Measurements from ENCODE around the gene CNTN2. TPM values are rescaled to one million over a fixed set of nuclear protein-coding genes. Genes with fewer than 3 reads are reported as not detected.

Gene CNTN2
- total RNA-seq, 2 donors from 2014 or later = 0.13 TPM; not detected in 1

DNA sequence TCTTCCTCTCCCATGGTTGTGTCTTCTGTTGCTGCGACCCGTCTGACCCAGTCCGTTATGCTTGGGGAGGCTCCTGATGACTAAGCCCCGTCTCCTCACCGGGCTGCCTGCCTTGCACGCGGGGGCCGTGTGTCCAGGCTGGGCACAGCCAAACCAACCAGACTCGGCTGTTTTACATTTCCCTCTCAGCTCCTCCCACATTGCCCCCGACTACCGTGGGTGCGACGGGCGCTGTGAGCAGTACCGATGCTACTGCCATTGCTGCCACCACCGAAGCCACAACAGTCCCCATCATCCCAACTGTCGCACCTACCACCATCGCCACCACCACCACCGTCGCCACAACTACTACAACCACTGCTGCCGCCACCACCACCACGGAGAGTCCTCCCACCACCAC is 46.0 kb upstream of the CNTN2 start:
- Histone ChIP-seq H3K4me3 (ENCODE audit: low read length) (no peak overlapping the region), H3K27ac (ENCODE audit: low read depth, low read length) (no peak overlapping the region), H3K9ac (ENCODE audit: extremely low read depth, low read length, poor library complexity, severe bottlenecking) (no peak overlapping the region), H3K4me1 (ENCODE audit: control insufficient read depth, insufficient read depth, low read length) (peaks cover 1% of the 10 kb centered on the region), H3K36me3 (ENCODE audit: control insufficient read depth, insufficient read depth, low read length) (peaks cover 28% of the 10 kb centered on the region), H3K27me3 (ENCODE audit: control insufficient read depth, insufficient read depth, low read length, poor library complexity, severe bottlenecking) (no peaks in the 10 kb centered on the region), H3K9me3 (ENCODE audit: control insufficient read depth, low read length) (no peaks in the 10 kb centered on the region)
- Mint-ChIP-seq H3K9me3 (no peaks in the 10 kb centered on the region), H3K4me3 (no peak overlapping the region), H3K4me1 (peaks cover 7% of the 10 kb centered on the region), H3K36me3 (ENCODE audit: low read depth) (peaks cover 17% of the 10 kb centered on the region), H3K27ac (no peak overlapping the region), H3K27me3 (ENCODE audit: insufficient read depth) (peaks cover 21% of the 10 kb centered on the region)
- TF ChIP-seq, protein P1, sequence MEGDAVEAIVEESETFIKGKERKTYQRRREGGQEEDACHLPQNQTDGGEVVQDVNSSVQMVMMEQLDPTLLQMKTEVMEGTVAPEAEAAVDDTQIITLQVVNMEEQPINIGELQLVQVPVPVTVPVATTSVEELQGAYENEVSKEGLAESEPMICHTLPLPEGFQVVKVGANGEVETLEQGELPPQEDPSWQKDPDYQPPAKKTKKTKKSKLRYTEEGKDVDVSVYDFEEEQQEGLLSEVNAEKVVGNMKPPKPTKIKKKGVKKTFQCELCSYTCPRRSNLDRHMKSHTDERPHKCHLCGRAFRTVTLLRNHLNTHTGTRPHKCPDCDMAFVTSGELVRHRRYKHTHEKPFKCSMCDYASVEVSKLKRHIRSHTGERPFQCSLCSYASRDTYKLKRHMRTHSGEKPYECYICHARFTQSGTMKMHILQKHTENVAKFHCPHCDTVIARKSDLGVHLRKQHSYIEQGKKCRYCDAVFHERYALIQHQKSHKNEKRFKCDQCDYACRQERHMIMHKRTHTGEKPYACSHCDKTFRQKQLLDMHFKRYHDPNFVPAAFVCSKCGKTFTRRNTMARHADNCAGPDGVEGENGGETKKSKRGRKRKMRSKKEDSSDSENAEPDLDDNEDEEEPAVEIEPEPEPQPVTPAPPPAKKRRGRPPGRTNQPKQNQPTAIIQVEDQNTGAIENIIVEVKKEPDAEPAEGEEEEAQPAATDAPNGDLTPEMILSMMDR (conservative IDR thresholded peaks at IDR 0.05) = no peak
- WGBS, 2 experiments (ENCODE audit: insufficient coverage in 1 of 2, insufficient read length in 1 of 2) = 96% methylated on average over 12 to 22 of the region's 22 CpGs
- no peak for DNase-seq

DNA sequence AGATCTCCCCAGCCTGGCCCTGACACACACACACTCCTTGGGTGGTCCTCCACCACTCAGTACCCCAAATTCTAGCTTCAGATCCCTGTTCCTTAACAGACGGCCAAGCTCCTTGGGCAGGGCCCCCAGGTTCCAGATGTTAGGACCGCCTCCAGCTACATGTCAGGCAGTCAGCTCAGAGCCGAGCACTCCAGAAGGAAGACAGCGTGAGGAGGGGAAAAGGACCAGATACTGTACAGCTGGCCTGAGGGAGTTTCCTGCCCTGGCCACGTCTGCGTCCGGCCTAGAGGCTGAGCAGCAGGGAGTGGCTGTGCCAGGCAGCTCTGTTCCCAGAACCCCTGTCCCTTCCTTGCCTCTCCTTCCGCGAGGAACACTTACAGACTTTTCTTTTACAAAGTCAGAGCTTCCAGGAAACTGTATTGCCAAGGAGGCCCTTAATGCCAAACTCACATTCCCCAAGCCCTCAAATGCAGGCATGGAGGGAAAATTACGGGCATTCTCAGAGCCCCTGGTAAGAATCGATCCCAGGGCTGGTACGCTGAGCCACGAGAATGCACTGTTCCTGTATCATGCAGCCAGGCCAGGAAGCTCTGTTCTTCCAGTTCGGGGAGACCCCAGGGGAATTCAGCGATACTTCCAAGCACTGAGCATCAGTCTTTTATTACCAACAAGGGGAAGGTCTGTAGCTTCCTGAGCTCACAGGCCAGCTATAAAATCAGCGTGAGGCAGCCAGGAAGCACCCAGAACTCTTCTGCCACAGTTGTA is 45.2 kb upstream of the CNTN2 start:
- DNase-seq = no peak
- Histone ChIP-seq H3K9me3 (ENCODE audit: control insufficient read depth, low read length) (no peaks in the 10 kb centered on the region), H3K4me1 (ENCODE audit: control insufficient read depth, insufficient read depth, low read length) (peaks cover 3% of the 10 kb centered on the region), H3K36me3 (ENCODE audit: control insufficient read depth, insufficient read depth, low read length) (peaks cover 21% of the 10 kb centered on the region), H3K4me3 (ENCODE audit: low read length) (no peak overlapping the region), H3K9ac (ENCODE audit: extremely low read depth, low read length, poor library complexity, severe bottlenecking) (no peak overlapping the region), H3K27ac (ENCODE audit: low read depth, low read length) (no peak overlapping the region), H3K27me3 (ENCODE audit: control insufficient read depth, insufficient read depth, low read length, poor library complexity, severe bottlenecking) (no peaks in the 10 kb centered on the region)
- H3K4me3 Mint-ChIP-seq = no peak overlapping the region
- H3K36me3 Mint-ChIP-seq (ENCODE audit: low read depth) = peaks cover 15% of the 10 kb centered on the region
- no peaks in the 10 kb centered on the region for H3K9me3 Mint-ChIP-seq
- H3K27me3 Mint-ChIP-seq (ENCODE audit: insufficient read depth) = peaks cover 17% of the 10 kb centered on the region
- H3K27ac Mint-ChIP-seq = no peak overlapping the region
- H3K4me1 Mint-ChIP-seq = peaks cover 4% of the 10 kb centered on the region
- WGBS, 2 experiments (ENCODE audit: insufficient coverage in 1 of 2, insufficient read length in 1 of 2) = 90 to 92% methylated on average over 15 to 16 of the region's 16 CpGs
- TF ChIP-seq, protein P1 (conservative IDR thresholded peaks at IDR 0.05) = no peak

DNA sequence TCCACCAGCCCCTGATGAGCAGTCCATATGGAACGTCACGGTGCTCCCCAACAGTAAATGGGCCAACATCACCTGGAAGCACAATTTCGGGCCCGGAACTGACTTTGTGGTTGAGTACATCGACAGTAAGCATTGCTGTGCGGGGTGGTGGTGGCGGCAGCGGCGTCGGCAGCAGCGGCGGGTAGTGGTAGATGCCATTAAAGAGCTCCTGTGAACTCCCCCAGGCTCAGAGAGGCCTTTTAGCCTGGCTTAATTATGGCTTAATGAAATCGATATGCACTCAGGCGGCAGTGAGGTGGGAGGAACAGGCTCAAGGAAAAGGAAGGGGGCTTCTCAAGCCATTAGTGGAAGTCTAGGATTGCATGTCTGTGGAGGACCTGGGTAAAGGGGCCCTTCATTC is 41.9 kb upstream of the CNTN2 start:
- Mint-ChIP-seq H3K9me3 (no peaks in the 10 kb centered on the region), H3K36me3 (ENCODE audit: low read depth) (peaks cover 12% of the 10 kb centered on the region), H3K27me3 (ENCODE audit: insufficient read depth) (peaks cover 24% of the 10 kb centered on the region), H3K4me3 (no peak overlapping the region), H3K27ac (no peak overlapping the region), H3K4me1 (peaks cover 16% of the 10 kb centered on the region)
- no peak overlapping the region for H3K4me3 ChIP-seq (ENCODE audit: low read length)
- no peak overlapping the region for H3K9ac ChIP-seq (ENCODE audit: extremely low read depth, low read length, poor library complexity, severe bottlenecking)
- peaks cover 14% of the 10 kb centered on the region for H3K4me1 ChIP-seq (ENCODE audit: control insufficient read depth, insufficient read depth, low read length)
- WGBS, 2 experiments (ENCODE audit: insufficient coverage in 1 of 2, insufficient read length in 1 of 2) = 97 to 98% methylated on average over 14 of the region's 14 CpGs
- no peaks in the 10 kb centered on the region for H3K9me3 ChIP-seq (ENCODE audit: control insufficient read depth, low read length)
- peaks cover 17% of the 10 kb centered on the region for H3K36me3 ChIP-seq (ENCODE audit: control insufficient read depth, insufficient read depth, low read length)
- H3K27me3 ChIP-seq (ENCODE audit: control insufficient read depth, insufficient read depth, low read length, poor library complexity, severe bottlenecking) = no peaks in the 10 kb centered on the region
- TF ChIP-seq, protein P1 (conservative IDR thresholded peaks at IDR 0.05) = no peak
- DNase-seq = no peak
- H3K27ac ChIP-seq (ENCODE audit: low read depth, low read length) = no peak overlapping the region

Measured in endodermal cell (in vitro differentiated cells).